ENCODE results near the gene AMOTL2.

DNA sequence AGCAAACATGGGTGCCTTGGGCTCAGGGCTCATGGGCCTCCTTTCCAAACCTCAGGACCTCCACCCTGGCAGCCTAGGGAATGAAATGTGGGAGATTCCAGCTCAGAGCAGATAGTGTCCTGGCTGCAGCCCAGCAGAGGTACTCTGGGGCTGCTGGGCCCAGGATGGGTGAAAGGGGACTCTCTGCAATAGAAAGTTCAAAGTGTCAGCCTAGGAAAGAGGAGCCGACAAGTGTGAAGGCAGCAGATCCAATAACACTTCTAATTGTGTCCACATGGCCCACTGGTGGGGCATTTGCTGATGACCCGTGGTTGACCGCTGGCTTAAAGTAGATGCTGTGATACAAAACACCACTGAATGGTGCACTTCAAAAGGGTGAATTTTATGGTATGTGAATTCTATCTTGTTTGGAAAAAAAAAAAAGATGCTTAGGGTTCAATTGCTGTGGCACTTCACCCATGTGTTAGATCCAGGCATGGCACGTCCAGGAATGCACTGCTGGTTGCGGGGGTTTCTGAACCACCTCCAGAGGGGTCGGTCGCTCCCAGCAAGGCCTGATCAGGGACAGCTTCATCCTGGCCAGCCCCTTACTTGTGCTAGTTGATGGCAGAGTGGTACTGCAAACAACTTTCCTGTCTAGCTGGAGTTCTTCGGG, 20.9 kb downstream of the AMOTL2 start:
- no peak for TF ChIP-seq NFXL1 (IDR thresholded peaks at IDR 0.05; ENCODE audit: borderline replicate concordance)
- no peak for TF ChIP-seq POLR2AphosphoS5 (IDR thresholded peaks at IDR 0.05; ENCODE audit: low read length)
- no peak for TF ChIP-seq CREM (IDR thresholded peaks at IDR 0.05; ENCODE audit: low read depth)
- TF ChIP-seq RELA (IDR thresholded peaks at IDR 0.05; ENCODE audit: borderline replicate concordance, partially characterized antibody): no peak
- TF ChIP-seq ZNF274 (IDR thresholded peaks at IDR 0.05; ENCODE audit: insufficient read depth, insufficient read length): no peak
- TF ChIP-seq BHLHE40 (IDR thresholded peaks at IDR 0.05; ENCODE audit: borderline replicate concordance in 1 of 2, low read depth in 2 of 2, low read length in 1 of 2): no peak
- no peak for TF ChIP-seq IRF4 (IDR thresholded peaks at IDR 0.05; ENCODE audit: low read depth, low read length)
- TF ChIP-seq SIN3A (IDR thresholded peaks at IDR 0.05; ENCODE audit: low read depth, low read length): no peak
- TF ChIP-seq, protein P1, sequence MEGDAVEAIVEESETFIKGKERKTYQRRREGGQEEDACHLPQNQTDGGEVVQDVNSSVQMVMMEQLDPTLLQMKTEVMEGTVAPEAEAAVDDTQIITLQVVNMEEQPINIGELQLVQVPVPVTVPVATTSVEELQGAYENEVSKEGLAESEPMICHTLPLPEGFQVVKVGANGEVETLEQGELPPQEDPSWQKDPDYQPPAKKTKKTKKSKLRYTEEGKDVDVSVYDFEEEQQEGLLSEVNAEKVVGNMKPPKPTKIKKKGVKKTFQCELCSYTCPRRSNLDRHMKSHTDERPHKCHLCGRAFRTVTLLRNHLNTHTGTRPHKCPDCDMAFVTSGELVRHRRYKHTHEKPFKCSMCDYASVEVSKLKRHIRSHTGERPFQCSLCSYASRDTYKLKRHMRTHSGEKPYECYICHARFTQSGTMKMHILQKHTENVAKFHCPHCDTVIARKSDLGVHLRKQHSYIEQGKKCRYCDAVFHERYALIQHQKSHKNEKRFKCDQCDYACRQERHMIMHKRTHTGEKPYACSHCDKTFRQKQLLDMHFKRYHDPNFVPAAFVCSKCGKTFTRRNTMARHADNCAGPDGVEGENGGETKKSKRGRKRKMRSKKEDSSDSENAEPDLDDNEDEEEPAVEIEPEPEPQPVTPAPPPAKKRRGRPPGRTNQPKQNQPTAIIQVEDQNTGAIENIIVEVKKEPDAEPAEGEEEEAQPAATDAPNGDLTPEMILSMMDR (IDR thresholded peaks at IDR 0.05 in 2 of 3, conservative IDR thresholded peaks at IDR 0.05 in 1 of 3; ENCODE audit: control insufficient read depth in 2 of 3, extremely low read depth in 1 of 3, insufficient read depth in 1 of 3, low read depth in 3 of 3, low read length in 3 of 3): no peak
- no peak for TF ChIP-seq GABPA (IDR thresholded peaks at IDR 0.05; ENCODE audit: low read depth)
- TF ChIP-seq YY1 (IDR thresholded peaks at IDR 0.05; ENCODE audit: low read depth, low read length): no peak
- no peak for TF ChIP-seq SPI1 (IDR thresholded peaks at IDR 0.05; ENCODE audit: borderline replicate concordance, insufficient read depth, low read depth, low read length)
- no peak for TF ChIP-seq POLR2A (IDR thresholded peaks at IDR 0.05; ENCODE audit: low read depth, low read length)
- TF ChIP-seq NFIC (IDR thresholded peaks at IDR 0.05; ENCODE audit: low read depth, low read length): no peak
